Stimulated activated CD8-positive, alpha-beta memory T cell treated with anti-CD3 and anti-CD28 coated beads, Interleukin-7, amount 100 ng/mL, for 1 hour (primary cell): ENCODE data around the gene HEATR1.
A peak's percentile ranks its signal among the peaks of the same experiment; 100 is the strongest.

Experiments used
- DNase-seq, 2 donors: peaks; one replicate each; pipeline ENCODE4 v3.0.0-alpha.2; 2020; ENCODE audit warnings: low read depth in 2 of 2

HEATR1 gene

GRCh38 chr1:236543065-236543669 is 61.1 kb downstream of the HEATR1 start:
- DNase-seq = no peak

DNA sequence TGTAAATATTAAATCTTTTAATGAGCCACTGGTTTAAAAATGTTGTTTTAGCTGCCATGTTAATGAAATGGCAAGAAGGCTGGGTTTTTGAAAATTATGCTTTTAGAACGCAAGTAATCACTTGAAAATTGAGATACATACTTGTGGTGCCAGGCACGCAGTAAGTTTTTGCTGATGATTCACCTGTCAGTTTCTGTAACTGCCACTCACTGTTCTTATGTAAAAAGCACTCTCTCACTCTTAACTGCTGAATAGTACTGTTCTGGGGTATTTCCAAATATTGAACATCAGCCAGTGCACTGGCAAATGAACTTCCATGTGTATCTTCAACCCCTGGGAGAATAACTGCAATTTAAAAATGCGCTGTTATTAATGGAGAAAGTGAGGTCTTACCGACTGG is 62.6 kb downstream of the HEATR1 start:
- DNase-seq = no peak

GRCh38 chr1:236540813-236541465 is 63.4 kb downstream of the HEATR1 start:
- no peak for DNase-seq

- no peak for DNase-seq
These were observed 67.8 kb downstream of the HEATR1 start for GRCh38 chr1:236536540-236536939.

DNA sequence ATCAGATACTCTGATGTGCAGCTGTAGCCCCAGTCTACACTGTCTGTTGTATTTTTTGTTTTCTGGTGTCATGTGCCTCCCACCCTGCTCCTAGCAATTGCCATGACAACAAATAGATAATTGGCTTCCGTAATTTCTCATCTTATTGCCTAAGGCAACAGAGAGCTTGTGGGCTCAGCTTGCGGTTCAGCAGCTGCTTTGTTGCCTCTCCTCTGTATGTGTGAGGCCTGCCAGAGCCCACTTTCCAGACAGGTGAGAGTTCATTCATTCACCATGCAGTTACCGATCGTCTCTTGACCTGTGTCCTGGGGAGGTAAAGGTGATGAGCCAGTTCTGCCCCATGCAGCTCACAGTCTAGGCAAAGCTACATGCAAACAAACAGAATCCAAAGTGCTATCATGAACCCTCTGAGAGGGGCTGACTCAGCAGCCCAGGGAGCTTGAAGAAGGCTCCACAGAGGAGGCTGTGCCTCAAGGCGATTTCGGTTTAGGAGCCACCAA is 68.6 kb downstream of the HEATR1 start:
- DNase-seq = no peak

DNA sequence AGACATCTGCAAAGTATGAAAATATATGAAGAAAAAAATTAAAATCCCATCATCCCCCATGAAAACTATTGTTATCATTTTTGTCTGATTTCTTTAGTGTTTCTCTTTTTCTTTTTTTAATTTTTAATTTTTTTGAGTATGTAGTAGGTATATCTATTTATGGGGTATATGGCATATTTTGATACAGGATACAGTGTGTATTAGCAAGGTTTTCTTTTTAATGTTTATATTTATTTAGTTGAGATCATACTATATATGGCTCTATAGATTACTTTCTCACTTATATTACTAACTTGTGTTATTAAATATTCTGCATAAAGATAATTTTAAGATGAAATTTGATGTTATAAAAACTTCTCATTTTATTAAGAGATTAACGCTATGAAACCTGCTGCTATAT is 69.1 kb downstream of the HEATR1 start:
- DNase-seq = no peak

DNA sequence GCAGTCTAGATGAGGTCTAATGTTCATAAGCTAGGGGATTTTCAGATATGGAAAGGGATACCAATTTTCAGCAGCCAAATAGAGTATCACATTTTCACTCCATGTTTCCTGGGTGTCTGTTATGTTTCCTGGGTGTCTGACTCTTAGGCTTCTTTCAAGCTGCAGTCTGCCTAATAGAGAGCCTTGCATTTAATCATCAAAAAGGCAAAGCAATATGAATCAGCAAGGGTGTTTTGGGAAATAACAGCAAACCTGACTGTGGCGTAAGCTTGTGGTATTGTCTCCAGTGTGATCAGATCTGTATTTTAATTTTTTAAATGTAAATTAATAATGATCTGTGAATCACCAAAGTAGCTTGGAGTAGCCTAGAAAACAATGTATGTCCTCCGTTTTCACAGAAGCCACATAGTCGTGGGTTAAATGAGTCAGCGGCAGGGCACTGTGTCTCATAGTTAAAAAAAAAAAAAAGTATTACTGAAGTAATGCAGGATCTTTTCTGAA is 70.1 kb downstream of the HEATR1 start:
- DNase-seq = no peak

DNA sequence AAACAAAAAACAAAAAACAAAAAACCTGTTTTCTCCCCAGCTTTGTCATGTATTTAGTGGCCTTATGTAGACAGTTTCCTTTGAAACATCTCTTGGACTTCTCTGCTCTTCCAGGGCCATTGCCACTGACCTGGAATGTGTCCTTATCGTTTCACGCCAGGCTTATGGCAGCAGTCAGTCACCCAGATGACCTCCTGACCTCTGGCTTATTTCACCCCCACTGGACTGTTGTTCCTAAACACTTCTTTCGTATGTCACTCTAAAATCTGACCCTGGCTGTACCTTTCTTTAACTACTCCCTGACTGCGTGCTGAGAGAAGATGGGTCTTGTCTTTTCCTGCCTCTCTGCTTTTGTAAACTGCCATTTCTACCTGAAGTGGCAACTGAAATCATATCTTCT is 71.5 kb downstream of the HEATR1 start:
- no peak for DNase-seq

DNA sequence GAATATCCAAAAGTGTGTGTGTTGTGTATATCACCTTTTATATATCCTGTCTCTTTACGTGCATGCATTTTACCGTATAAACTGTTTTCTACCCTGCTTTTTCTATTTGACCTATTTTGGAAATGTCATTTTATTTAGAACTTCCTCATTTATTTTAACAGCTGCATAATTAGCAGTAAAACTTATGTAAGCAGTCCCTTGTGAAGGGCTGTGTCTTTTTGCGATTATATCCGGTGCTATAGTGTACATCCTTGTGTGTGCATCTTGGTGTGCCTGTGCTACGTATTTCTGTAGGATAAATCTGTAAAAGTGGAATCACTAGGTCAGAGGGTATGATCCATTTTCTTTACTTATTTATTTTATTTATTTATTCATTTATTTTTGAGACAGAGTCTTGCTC is 73.4 kb downstream of the HEATR1 start:
- no peak for DNase-seq

GRCh38 chr1:236530286-236530685 is 74.0 kb downstream of the HEATR1 start:
- no peak for DNase-seq

DNA sequence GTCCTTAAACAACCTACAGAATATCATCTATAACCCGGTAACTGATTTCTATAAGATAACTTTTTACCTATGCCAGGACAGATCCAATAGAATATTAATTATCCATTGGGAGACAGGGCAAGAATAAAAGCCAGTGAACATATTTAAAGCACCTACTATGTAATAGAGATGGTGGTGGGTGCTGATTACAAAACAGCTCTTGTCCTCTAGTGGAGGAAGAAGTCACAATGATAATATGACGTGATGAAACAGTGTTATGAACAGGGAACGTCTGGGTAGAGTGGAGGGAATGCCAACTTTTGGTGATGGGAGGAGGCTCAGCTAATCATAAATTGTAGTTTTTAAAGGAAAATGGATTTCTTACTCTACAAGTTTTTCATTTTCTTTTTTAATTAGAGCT is 78.2 kb downstream of the HEATR1 start:
- DNase-seq = no peak

DNA sequence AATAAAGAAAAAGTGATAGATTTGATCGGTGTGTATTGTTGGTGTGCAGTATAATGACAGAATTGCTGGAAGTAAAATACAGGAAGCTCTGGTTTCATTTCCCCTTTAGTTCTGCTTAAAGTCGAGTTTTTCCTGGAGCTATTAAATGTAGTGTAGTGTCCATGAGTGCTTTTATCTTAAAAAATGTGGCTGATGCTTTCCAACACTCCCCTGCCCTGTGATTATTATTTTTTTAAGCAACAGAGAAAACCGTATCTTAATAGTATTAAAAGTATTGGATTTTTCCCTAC is 79.5 kb downstream of the HEATR1 start:
- no peak for DNase-seq

GRCh38 chr1:236524142-236524894 is 80.0 kb downstream of the HEATR1 start:
- peak in 1 of 2 donors; percentile 18 for DNase-seq

DNA sequence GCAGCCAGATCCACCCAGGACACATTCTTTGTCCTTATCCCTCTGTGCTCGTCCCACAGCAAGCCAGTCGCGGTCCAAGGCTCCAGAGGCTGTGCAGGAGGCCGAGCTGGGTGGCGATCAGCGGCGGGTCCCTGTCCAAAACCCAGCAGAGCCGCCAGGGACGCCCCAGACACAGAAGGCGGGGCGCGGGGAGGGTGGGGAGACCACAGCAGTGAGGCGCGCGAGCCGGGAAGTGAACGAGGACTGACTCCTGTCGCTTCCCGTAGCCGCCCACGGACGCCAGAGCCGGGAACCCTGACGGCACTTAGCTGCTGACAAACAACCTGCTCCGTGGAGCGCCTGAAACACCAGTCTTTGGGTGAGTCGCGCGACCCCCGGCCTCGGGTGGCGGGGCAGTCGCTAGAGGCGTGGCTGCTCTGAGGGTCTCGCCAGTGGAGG is 80.6 kb downstream of the HEATR1 start, which contains the start of gene LGALS8:
LGALS8 (plus strand) TSS at position 279 of the 438 bp plus-strand sequence. CDS start 2,089 bp downstream, outside the sequence.
- peak; percentile 57 to 74 for DNase-seq

DNA sequence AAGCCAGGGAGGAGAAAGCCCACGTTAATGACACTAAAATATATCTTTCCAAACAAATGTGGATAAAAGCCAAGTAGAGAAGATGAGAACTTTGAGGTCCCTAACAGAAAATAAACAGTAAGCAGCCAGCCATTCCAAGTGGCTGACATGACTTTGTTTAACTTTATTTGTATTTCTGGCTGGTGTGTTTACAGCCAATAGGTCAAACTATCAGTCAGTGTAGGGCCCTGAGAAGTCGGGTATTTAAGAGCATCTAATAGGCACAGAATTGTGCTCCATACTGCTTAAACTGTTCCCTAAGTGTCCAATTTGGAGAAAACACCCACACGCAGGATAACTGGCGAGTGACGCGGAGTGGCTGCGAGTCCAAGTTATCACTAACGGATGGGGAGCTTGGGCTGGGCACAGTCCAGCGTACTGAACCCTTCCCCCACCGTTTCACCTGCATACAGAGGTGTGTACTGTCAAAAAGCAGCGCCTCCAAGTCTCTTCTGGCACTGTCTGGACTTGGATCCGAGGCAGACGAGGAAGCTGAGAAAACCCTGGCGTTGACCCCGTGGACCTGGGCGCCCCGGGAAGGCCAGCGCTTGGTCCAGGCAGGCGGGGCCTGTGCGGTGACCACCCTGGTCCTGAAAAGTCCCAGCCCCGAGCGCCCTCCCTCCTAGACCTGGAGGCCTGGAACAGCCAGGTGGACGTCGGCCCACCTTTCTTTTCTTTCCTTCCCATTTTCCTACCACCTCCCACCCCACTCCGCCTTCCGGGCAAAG is 81.2 kb downstream of the HEATR1 start:
- no peak for DNase-seq

GRCh38 chr1:236520445-236521005 is 83.8 kb downstream of the HEATR1 start:
- DNase-seq = no peak

GRCh38 chr1:236518322-236518721 is 86.0 kb downstream of the HEATR1 start:
- no peak for DNase-seq

GRCh38 chr1:236516929-236517704 is 87.2 kb downstream of the HEATR1 start:
- DNase-seq = no peak

DNA sequence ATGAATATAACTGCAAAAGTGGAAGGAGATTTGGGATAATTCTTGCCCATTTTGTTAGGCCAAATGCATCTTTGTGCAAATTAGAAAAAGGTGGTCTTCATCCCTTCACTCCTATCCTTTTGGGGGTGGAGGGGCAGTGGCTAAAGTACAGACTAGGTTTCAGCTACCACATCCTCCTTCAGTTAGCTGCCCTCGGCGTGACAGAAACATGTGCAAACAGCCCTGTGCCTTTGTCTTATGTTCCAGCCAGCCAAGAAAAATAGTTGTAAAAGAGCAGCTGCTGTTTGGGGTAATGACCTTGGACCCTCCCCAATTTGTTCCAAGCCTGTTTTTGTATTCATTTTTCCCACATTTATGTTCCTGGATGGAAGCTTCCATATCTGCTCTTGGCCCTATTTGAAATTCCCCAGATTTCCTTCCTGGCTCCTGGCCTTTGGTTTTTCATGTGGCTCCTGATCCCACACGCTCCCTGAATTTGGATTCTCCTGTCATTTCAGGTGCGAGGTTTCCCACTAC is 88.8 kb downstream of the HEATR1 start:
- DNase-seq = no peak

- DNase-seq = no peak
These were observed 89.4 kb downstream of the HEATR1 start for GRCh38 chr1:236514703-236515442.
